GM06990 (cell line): ENCODE results near the gene ELL.
A peak's percentile ranks its signal among the peaks of the same experiment; 100 is the strongest.

Source experiments
- DNase-seq: peaks from one replicate; pipeline ENCODE4 v3.0.0-alpha.2; 2011; ENCODE audit not compliant: insufficient read length; ENCODE audit errors: extremely low read depth
- H3K27me3 ChIP-seq: replicated peaks from 2 replicates; pipeline ENCODE4 v1.6.0; 2011; ENCODE audit warnings: low read length; ENCODE audit not compliant: control insufficient read depth, insufficient read depth
- H3K36me3 ChIP-seq: 2 replicates; pipeline ENCODE4 v1.5.1; 2011; ENCODE audit warnings: low read length; ENCODE audit not compliant: control insufficient read depth, insufficient read depth
- H3K4me3 ChIP-seq: replicated peaks from 2 replicates; pipeline ENCODE4 v1.5.1; 2011; ENCODE audit warnings: low read depth, mild to moderate bottlenecking, control low read depth, low read length
- TF ChIP-seq, protein P1 (sequence below): IDR thresholded peaks from 2 replicates; pipeline ENCODE4 v1.5.1; 2011; ENCODE audit warnings: low read length, control low read depth, mild to moderate bottlenecking, inconsistent platforms; ENCODE audit not compliant: insufficient read depth, poor library complexity, severe bottlenecking

ELL gene

DNA sequence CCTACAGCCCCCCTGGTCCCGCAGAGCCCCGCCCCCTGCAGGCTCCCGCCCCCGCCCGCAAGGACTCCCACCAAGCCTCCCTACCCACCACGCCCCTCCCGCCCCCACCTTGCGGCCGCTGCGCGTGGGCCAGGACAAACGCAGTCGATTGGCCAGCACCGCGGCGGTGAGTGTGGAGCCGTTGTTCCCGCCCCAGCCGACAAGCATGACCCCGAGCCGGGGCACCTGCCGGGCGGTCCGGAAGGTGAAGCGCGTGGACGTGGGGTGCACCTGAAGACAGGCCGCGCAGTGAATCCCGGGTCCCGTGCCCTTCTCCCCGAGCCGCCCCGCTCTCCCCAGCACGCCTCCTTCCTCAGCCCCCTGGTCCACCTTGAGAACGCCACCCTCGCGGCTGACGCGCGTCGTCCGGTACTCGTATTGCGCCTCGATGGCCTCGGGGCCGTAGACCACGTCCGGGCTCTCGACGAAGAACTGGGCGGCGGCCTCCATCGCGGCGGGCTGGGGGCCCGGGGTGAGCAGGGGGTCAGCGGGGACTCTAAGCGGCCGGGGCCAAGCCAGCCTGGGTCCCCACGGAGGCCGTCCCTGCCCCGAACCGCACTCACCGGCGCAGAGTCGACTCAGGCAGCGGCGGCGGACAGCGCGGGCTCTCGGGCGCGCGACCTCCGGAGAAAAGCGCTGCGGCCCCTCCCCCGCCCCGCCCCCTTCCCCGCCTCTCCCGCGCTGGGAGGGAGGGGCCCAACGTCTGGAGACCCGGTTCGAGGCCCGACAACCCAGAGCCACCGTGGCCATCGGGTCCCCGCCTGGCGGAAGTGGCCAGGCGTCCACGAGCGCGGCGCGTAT, 84.2 kb downstream of the ELL start, which contains the start of gene ISYNA1:
Gene ISYNA1, minus strand, starts transcription at position 643 of the 840 bp plus-strand sequence. Its CDS starts 154 bp downstream, at position 489.
- peak; percentile 66 for DNase-seq
- TF ChIP-seq, protein P1, sequence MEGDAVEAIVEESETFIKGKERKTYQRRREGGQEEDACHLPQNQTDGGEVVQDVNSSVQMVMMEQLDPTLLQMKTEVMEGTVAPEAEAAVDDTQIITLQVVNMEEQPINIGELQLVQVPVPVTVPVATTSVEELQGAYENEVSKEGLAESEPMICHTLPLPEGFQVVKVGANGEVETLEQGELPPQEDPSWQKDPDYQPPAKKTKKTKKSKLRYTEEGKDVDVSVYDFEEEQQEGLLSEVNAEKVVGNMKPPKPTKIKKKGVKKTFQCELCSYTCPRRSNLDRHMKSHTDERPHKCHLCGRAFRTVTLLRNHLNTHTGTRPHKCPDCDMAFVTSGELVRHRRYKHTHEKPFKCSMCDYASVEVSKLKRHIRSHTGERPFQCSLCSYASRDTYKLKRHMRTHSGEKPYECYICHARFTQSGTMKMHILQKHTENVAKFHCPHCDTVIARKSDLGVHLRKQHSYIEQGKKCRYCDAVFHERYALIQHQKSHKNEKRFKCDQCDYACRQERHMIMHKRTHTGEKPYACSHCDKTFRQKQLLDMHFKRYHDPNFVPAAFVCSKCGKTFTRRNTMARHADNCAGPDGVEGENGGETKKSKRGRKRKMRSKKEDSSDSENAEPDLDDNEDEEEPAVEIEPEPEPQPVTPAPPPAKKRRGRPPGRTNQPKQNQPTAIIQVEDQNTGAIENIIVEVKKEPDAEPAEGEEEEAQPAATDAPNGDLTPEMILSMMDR: no peak
- H3K4me3 ChIP-seq: peak within 1 kb of the TSS; percentile 60

DNA sequence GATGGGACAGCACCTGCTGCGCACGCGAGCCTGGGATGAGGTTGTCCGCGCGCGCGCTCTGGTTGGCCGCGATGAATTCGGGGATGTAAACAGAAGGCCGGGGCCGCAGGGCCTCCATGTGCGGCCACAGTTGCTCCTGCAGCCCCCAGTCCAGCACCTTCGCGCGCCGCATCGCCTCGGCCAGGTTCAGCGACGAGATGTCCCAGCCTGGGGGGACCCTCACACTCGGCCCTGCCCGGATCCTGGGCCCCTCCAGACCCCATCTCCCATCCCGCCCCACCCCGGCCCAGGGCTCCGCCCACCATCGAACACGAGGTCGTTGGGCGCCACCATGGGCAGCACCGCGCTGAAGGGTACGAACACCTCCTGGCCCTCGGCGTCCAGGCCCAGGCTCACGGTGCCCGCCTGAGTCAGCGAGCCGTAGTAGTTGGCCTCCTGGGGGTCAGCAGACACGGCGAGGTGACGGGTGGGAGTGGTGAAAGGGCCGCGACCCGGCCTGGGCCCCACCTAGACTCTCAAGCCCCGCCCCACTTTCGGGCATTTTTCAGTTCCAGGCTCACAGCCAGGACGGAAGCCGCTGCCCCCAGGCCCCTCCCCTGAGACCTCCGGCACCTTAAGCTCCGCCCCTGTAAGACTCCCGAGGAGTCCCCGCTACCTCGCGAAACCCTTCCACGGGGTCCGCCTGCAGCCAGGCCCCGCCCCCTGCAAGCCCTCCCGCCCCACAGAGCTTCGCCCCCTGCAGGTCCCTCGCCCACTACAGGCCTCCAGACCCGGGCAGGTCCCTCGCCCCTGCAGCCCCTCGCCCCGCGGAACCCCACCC, 85.0 kb downstream of the ELL start:
- H3K27me3 ChIP-seq: no peaks in the 10 kb centered on the region
- H3K4me3 ChIP-seq: peak overlapping the region; percentile 60
- TF ChIP-seq, protein P1: peak; percentile 10
- peak; percentile 84 for DNase-seq
- H3K36me3 ChIP-seq: peaks cover 1% of the 10 kb centered on the region; the same call in 1 of the 2 replicates

More for the DNA sequence above, 84.2 kb downstream of the ELL start, which contains the start of gene ISYNA1:
- Histone ChIP-seq H3K27me3 (no peaks in the 10 kb centered on the region), H3K36me3 (peaks cover 1% of the 10 kb centered on the region; the same call in 1 of the 2 replicates)

DNA sequence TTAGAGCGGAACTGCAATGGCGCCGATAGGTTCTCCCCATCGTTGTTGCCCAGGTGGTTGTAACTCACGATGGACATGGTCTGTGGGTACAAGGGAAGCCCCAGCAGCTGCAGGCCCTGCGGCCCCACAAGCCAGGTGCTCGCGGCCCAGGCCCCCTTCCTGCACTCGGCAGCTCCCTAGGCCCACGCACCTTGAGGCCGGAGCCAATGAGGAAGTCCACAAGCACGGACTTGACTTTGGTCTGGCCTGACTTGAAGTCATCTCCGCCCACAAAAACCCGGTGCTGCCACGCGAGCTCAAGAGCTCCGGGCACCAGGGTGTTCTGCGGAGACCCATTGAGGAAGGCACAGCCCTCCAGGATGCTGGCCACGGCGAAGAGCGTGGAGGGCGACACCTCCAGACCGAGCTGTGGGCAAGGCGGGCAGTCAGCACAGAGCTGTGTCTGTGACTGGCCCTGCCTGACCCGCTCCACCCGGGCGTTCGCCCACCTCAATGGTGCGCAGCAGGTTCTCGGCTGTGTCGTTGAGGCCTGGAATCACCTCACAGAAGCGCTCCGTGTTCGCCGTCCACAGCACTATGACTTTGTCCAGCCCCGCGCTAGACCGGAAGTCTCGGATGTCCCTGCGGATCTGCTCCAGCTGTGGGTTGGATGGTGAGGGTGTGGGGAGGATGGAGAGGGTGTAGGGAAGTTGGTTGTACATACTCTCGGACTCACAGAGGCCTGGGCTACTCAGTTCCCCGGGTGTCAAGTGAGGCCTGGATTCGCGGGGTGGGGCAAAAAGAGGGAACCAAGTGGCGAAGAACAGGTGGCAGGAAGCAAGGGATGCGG, 85.8 kb downstream of the ELL start:
- H3K27me3 ChIP-seq: no peaks in the 10 kb centered on the region
- TF ChIP-seq, protein P1: no peak
- peaks cover 1% of the 10 kb centered on the region; the same call in 1 of the 2 replicates for H3K36me3 ChIP-seq
- no peak for DNase-seq
- no peak overlapping the region for H3K4me3 ChIP-seq

DNA sequence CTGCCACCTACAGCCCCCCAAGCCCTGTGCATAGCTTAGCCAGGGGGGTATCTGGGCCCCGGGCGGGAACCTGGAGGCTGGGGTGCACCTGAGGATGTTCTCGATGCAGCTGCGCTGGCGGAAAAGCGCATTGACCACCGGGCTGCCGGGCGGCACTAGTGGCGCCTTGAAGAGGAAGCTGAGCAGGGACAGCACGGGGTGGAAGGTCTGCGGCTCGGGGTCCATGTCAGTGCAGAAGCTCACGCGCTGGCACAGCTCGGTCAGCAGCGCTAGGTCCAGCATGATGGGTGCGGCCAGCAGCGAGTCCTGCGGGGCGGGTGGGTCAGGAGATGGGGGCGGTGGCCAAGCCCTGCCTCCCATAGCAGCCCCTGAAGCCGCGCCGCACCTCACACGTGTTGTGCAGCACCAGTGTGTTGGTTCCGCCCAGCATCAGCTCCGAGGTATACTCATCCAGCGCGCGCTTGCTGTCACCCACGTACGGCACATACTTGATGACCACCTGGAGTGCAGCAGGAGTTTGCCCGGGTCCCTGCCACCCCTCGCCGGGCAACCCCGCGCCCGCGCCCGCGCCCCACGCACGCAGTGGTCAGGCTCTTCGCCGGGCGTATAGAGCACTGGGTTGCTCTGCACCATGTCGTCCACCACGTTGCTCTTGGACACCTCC, 86.6 kb downstream of the ELL start:
- H3K36me3 ChIP-seq: peaks cover 3% of the 10 kb centered on the region; the same call in 1 of the 2 replicates
- no peak overlapping the region for H3K4me3 ChIP-seq
- TF ChIP-seq, protein P1: no peak
- H3K27me3 ChIP-seq: no peaks in the 10 kb centered on the region
- no peak for DNase-seq
